GM06990 (cell line): Measurements from ENCODE around the gene VEGFC.

ENCODE experiments used
- DNase-seq: peaks from one replicate; pipeline ENCODE4 v3.0.0-alpha.2; 2011; ENCODE audit not compliant: insufficient read length; ENCODE audit errors: extremely low read depth
- H3K27me3 ChIP-seq: replicated peaks from 2 replicates; pipeline ENCODE4 v1.6.0; 2011; ENCODE audit warnings: low read length; ENCODE audit not compliant: control insufficient read depth, insufficient read depth
- H3K36me3 ChIP-seq: 2 replicates; pipeline ENCODE4 v1.5.1; 2011; ENCODE audit warnings: low read length; ENCODE audit not compliant: control insufficient read depth, insufficient read depth
- H3K4me3 ChIP-seq: replicated peaks from 2 replicates; pipeline ENCODE4 v1.5.1; 2011; ENCODE audit warnings: low read depth, mild to moderate bottlenecking, control low read depth, low read length
- CTCF ChIP-seq: IDR thresholded peaks from 2 replicates; pipeline ENCODE4 v1.5.1; 2011; ENCODE audit warnings: low read length, control low read depth, mild to moderate bottlenecking, inconsistent platforms; ENCODE audit not compliant: insufficient read depth, poor library complexity, severe bottlenecking

VEGFC gene

GRCh38 chr4:176780995-176781738, 11.6 kb downstream of the VEGFC start:
- no peaks in the 10 kb centered on the region for H3K36me3 ChIP-seq
- H3K4me3 ChIP-seq, result no peak overlapping the region
- DNase-seq, result no peak
- no peaks in the 10 kb centered on the region for H3K27me3 ChIP-seq
- no peak for TF ChIP-seq CTCF

GRCh38 chr4:176779421-176779820, 13.3 kb downstream of the VEGFC start:
- H3K4me3 ChIP-seq, result no peak overlapping the region
- no peak for TF ChIP-seq CTCF
- H3K36me3 ChIP-seq, result no peaks in the 10 kb centered on the region
- no peak for DNase-seq
- no peaks in the 10 kb centered on the region for H3K27me3 ChIP-seq

GRCh38 chr4:176778491-176778890, 14.2 kb downstream of the VEGFC start:
- no peak for DNase-seq
- Histone ChIP-seq H3K27me3 (no peaks in the 10 kb centered on the region), H3K4me3 (no peak overlapping the region), H3K36me3 (no peaks in the 10 kb centered on the region)
- no peak for TF ChIP-seq CTCF

GRCh38 chr4:176778063-176778462, 14.7 kb downstream of the VEGFC start:
- no peaks in the 10 kb centered on the region for H3K27me3 ChIP-seq
- DNase-seq, result no peak
- H3K4me3 ChIP-seq, result no peak overlapping the region
- no peaks in the 10 kb centered on the region for H3K36me3 ChIP-seq
- no peak for TF ChIP-seq CTCF

- Histone ChIP-seq H3K27me3 (no peaks in the 10 kb centered on the region), H3K4me3 (no peak overlapping the region), H3K36me3 (no peaks in the 10 kb centered on the region)
- no peak for TF ChIP-seq CTCF
- no peak for DNase-seq
Observed at GRCh38 chr4:176775338-176775737, 17.4 kb downstream of the VEGFC start.

- Histone ChIP-seq H3K4me3 (no peak overlapping the region), H3K36me3 (no peaks in the 10 kb centered on the region), H3K27me3 (no peaks in the 10 kb centered on the region)
- no peak for DNase-seq
- TF ChIP-seq CTCF, result no peak
Observed at GRCh38 chr4:176774852-176775251, 17.9 kb downstream of the VEGFC start.
